Measurements from ENCODE around the gene CCL5. TPM values are rescaled to one million over a fixed set of nuclear protein-coding genes. Genes with fewer than 3 reads are reported as not detected.

Gene CCL5
- total and polyA plus RNA-seq, 2 experiments from 2014 or later: not detected

DNA sequence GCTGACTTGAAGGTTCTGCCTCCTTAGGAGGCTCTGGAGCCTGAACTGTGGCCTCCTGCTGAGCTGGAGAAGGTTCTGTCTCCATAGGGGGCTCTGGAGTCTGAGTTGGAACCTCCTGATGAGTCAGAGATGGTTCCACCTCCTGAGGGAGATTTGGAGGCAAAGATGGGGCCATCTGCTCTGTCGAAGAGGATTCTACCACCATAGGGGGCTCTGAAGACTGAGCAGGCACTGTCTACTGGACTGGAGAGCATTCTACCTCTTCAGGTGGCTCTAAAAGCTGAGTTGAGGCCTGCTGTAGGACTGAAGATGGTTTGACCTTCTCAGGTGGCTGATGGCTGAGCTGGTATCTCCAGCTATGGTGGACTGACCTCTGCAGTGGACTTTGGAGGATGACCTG, 34.2 kb upstream of the CCL5 start:
- H3K27ac ChIP-seq (ENCODE audit: low read depth): no peak overlapping the region
- Mint-ChIP-seq H3K27ac (no peak overlapping the region), H3K9me3 (peaks cover 68% of the 10 kb centered on the region), H3K36me3 (ENCODE audit: low read depth) (peaks cover 44% of the 10 kb centered on the region), H3K27me3 (ENCODE audit: insufficient read depth, low read depth, poor library complexity) (peaks cover 3% of the 10 kb centered on the region), H3K4me1 (no peaks in the 10 kb centered on the region), H3K4me3 (no peak overlapping the region)
- H3K79me2 ChIP-seq (replicated peaks; ENCODE audit: insufficient read depth): no peaks in the 10 kb centered on the region
- H3K9me2 ChIP-seq (ENCODE audit: insufficient read depth): peaks cover 6% of the 10 kb centered on the region; the same call in 1 of the 2 replicates
- no peak overlapping the region for H3K4me3 ChIP-seq
- H3K4me1 ChIP-seq (ENCODE audit: insufficient read depth): no peaks in the 10 kb centered on the region
- H3F3A ChIP-seq (replicated peaks; ENCODE audit: low read depth): no peaks in the 10 kb centered on the region
- no peaks in the 10 kb centered on the region for H3K36me3 ChIP-seq (ENCODE audit: insufficient read depth)
- ATAC-seq: no peak
- no peaks in the 10 kb centered on the region for H4K20me1 ChIP-seq (replicated peaks; ENCODE audit: insufficient read depth)
- no peak for TF ChIP-seq ZNF114 (CRISPR knock-in tag; IDR thresholded peaks at IDR 0.05)
- TF ChIP-seq, protein P1, sequence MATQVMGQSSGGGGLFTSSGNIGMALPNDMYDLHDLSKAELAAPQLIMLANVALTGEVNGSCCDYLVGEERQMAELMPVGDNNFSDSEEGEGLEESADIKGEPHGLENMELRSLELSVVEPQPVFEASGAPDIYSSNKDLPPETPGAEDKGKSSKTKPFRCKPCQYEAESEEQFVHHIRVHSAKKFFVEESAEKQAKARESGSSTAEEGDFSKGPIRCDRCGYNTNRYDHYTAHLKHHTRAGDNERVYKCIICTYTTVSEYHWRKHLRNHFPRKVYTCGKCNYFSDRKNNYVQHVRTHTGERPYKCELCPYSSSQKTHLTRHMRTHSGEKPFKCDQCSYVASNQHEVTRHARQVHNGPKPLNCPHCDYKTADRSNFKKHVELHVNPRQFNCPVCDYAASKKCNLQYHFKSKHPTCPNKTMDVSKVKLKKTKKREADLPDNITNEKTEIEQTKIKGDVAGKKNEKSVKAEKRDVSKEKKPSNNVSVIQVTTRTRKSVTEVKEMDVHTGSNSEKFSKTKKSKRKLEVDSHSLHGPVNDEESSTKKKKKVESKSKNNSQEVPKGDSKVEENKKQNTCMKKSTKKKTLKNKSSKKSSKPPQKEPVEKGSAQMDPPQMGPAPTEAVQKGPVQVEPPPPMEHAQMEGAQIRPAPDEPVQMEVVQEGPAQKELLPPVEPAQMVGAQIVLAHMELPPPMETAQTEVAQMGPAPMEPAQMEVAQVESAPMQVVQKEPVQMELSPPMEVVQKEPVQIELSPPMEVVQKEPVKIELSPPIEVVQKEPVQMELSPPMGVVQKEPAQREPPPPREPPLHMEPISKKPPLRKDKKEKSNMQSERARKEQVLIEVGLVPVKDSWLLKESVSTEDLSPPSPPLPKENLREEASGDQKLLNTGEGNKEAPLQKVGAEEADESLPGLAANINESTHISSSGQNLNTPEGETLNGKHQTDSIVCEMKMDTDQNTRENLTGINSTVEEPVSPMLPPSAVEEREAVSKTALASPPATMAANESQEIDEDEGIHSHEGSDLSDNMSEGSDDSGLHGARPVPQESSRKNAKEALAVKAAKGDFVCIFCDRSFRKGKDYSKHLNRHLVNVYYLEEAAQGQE (IDR thresholded peaks at IDR 0.05; ENCODE audit: unreplicated experiment): no peak
- TF ChIP-seq ZNF331 (CRISPR knock-in tag; IDR thresholded peaks at IDR 0.05; ENCODE audit: low read depth): no peak
- TF ChIP-seq CREB1 (CRISPR knock-in tag; IDR thresholded peaks at IDR 0.05; ENCODE audit: low read depth): no peak
- no peak for TF ChIP-seq NANOG (IDR thresholded peaks at IDR 0.05; ENCODE audit: borderline replicate concordance)
- TF ChIP-seq CTCF (conservative IDR thresholded peaks at IDR 0.05; ENCODE audit: low read depth in 2 of 2): no peak
- TF ChIP-seq EZH2 (IDR thresholded peaks at IDR 0.05; ENCODE audit: low read depth, unreplicated experiment): no peak
- no peak for TF ChIP-seq JUNB (IDR thresholded peaks at IDR 0.05; ENCODE audit: unreplicated experiment)
- TF ChIP-seq, protein P2, sequence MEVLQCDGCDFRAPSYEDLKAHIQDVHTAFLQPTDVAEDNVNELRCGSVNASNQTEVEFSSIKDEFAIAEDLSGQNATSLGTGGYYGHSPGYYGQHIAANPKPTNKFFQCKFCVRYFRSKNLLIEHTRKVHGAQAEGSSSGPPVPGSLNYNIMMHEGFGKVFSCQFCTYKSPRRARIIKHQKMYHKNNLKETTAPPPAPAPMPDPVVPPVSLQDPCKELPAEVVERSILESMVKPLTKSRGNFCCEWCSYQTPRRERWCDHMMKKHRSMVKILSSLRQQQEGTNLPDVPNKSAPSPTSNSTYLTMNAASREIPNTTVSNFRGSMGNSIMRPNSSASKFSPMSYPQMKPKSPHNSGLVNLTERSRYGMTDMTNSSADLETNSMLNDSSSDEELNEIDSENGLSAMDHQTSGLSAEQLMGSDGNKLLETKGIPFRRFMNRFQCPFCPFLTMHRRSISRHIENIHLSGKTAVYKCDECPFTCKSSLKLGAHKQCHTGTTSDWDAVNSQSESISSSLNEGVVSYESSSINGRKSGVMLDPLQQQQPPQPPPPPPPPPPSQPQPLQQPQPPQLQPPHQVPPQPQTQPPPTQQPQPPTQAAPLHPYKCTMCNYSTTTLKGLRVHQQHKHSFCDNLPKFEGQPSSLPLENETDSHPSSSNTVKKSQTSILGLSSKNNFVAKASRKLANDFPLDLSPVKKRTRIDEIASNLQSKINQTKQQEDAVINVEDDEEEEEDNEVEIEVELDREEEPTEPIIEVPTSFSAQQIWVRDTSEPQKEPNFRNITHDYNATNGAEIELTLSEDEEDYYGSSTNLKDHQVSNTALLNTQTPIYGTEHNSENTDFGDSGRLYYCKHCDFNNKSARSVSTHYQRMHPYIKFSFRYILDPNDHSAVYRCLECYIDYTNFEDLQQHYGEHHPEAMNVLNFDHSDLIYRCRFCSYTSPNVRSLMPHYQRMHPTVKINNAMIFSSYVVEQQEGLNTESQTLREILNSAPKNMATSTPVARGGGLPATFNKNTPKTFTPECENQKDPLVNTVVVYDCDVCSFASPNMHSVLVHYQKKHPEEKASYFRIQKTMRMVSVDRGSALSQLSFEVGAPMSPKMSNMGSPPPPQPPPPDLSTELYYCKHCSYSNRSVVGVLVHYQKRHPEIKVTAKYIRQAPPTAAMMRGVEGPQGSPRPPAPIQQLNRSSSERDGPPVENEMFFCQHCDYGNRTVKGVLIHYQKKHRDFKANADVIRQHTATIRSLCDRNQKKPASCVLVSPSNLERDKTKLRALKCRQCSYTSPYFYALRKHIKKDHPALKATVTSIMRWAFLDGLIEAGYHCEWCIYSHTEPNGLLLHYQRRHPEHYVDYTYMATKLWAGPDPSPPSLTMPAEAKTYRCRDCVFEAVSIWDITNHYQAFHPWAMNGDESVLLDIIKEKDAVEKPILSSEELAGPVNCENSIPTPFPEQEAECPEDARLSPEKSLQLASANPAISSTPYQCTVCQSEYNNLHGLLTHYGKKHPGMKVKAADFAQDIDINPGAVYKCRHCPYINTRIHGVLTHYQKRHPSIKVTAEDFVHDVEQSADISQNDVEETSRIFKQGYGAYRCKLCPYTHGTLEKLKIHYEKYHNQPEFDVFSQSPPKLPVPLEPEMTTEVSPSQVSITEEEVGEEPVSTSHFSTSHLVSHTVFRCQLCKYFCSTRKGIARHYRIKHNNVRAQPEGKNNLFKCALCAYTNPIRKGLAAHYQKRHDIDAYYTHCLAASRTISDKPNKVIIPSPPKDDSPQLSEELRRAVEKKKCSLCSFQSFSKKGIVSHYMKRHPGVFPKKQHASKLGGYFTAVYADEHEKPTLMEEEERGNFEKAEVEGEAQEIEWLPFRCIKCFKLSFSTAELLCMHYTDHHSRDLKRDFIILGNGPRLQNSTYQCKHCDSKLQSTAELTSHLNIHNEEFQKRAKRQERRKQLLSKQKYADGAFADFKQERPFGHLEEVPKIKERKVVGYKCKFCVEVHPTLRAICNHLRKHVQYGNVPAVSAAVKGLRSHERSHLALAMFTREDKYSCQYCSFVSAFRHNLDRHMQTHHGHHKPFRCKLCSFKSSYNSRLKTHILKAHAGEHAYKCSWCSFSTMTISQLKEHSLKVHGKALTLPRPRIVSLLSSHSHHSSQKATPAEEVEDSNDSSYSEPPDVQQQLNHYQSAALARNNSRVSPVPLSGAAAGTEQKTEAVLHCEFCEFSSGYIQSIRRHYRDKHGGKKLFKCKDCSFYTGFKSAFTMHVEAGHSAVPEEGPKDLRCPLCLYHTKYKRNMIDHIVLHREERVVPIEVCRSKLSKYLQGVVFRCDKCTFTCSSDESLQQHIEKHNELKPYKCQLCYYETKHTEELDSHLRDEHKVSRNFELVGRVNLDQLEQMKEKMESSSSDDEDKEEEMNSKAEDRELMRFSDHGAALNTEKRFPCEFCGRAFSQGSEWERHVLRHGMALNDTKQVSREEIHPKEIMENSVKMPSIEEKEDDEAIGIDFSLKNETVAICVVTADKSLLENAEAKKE (CRISPR knock-in tag; IDR thresholded peaks at IDR 0.05): no peak
- TF ChIP-seq STAT1 (IDR thresholded peaks at IDR 0.05; ENCODE audit: unreplicated experiment): no peak
- no peak for TF ChIP-seq ETS1 (IDR thresholded peaks at IDR 0.05)
- no peak for TF ChIP-seq EZH2phosphoT487 (IDR thresholded peaks at IDR 0.05; ENCODE audit: unreplicated experiment)
- TF ChIP-seq POLR2AphosphoS5 (IDR thresholded peaks at IDR 0.05; ENCODE audit: low read depth): no peak
- H2AFZ ChIP-seq: no peak overlapping the region
- H3K27me3 ChIP-seq (ENCODE audit: insufficient read depth): no peaks in the 10 kb centered on the region
- DNase-seq (ENCODE audit: low spot score): no peak
- no peak overlapping the region for H3K4me2 ChIP-seq

Data from GM23338 (cell line).